SU-DHL-6 (cell line): ENCODE measurements around the gene DCTN3.

ENCODE experiments used
- H2AFZ ChIP-seq: fragments of 200-600 bp; sonication (generic); 2 replicates; pipeline ENCODE4 v1.6.1; 2014; ENCODE audit warnings: low read depth, mild to moderate bottlenecking, moderate library complexity, mixed read lengths, antibody characterized with exemption, low read length; ENCODE audit not compliant: severe bottlenecking
- H3F3A ChIP-seq: fragments of 200-600 bp; shearing (Covaris generic); 2 replicates; pipeline ENCODE4 v1.6.0; 2016; ENCODE audit warnings: antibody characterized with exemption, mild to moderate bottlenecking; ENCODE audit not compliant: insufficient read depth
- H3K27ac ChIP-seq: fragments of 200-600 bp; sonication (generic); 2 replicates; pipeline ENCODE4 v1.5.1; 2016; ENCODE audit warnings: low read depth, mild to moderate bottlenecking, low read length, moderate library complexity, mixed read lengths
- H3K27me3 ChIP-seq: fragments of 200-600 bp; sonication (generic), shearing (Covaris generic); 2 replicates; pipeline ENCODE4 v1.6.0; 2014; ENCODE audit warnings: mild to moderate bottlenecking, low read length
- H3K36me3 ChIP-seq: fragments of 200-600 bp; sonication (generic); 2 replicates; pipeline ENCODE4 v1.6.1; 2014; ENCODE audit warnings: mild to moderate bottlenecking, low read length, mixed read lengths
- H3K4me2 ChIP-seq: fragments of 300-600, 200-600 bp; shearing (Covaris generic), sonication (generic); 2 replicates; pipeline ENCODE4 v1.6.0; 2014; ENCODE audit warnings: low read length, low read depth, mild to moderate bottlenecking; ENCODE audit not compliant: poor library complexity, severe bottlenecking
- H3K4me3 ChIP-seq: fragments of 200-600 bp; sonication (generic); 2 replicates; pipeline ENCODE4 v1.5.1; 2014; ENCODE audit warnings: antibody characterized with exemption, low read length, mild to moderate bottlenecking, mixed read lengths; ENCODE audit not compliant: insufficient read depth, poor library complexity, severe bottlenecking
- H3K79me2 ChIP-seq: fragments of 200-600 bp; sonication (generic); 2 replicates; pipeline ENCODE4 v1.6.1; 2014; ENCODE audit warnings: mild to moderate bottlenecking, low read length, moderate library complexity; ENCODE audit not compliant: insufficient read depth
- H3K9ac ChIP-seq: fragments of 200-600 bp; sonication (generic); 2 replicates; pipeline ENCODE4 v1.7.0; 2014; ENCODE audit warnings: mild to moderate bottlenecking, low read length
- H3K9me2 ChIP-seq: fragments of 200-600 bp; sonication (generic); replicated peaks from 2 replicates; pipeline ENCODE4 v1.6.1; 2014; ENCODE audit warnings: low read length; ENCODE audit not compliant: insufficient read depth
- H3K9me3 ChIP-seq: fragments of 200-600 bp; sonication (generic); 2 replicates; pipeline ENCODE4 v1.6.1; 2014; ENCODE audit warnings: low read length, mixed read lengths; ENCODE audit not compliant: insufficient read depth
- H4K20me1 ChIP-seq: fragments of 200-600 bp; sonication (generic); 2 replicates; pipeline ENCODE4 v1.6.1; 2014; ENCODE audit warnings: low read depth, mild to moderate bottlenecking, antibody characterized with exemption, low read length, moderate library complexity, mixed read lengths
- CTCF ChIP-seq: fragments of 200-600 bp; sonication (generic); IDR thresholded peaks from one replicate; pipeline ENCODE4 v1.5.1; 2017; ENCODE audit warnings: antibody characterized with exemption, mild to moderate bottlenecking, low read length, moderate library complexity; ENCODE audit not compliant: insufficient read depth, poor library complexity, severe bottlenecking
- EZH2phosphoT487 ChIP-seq: fragments of 200-600 bp; sonication (generic), shearing (Covaris generic); conservative IDR thresholded peaks from 2 replicates; pipeline ENCODE4 v1.6.1; 2018; ENCODE audit warnings: mild to moderate bottlenecking, antibody characterized with exemption, low read length, moderate library complexity, mixed read lengths

The DCTN3 gene

GRCh38 chr9:34664281-34665066 lies 44.2 kb upstream of the DCTN3 start:
- peaks cover 16% of the 10 kb centered on the region for H3F3A ChIP-seq
- H4K20me1 ChIP-seq: no peaks in the 10 kb centered on the region
- H3K9me3 ChIP-seq: no peaks in the 10 kb centered on the region
- no peaks in the 10 kb centered on the region for H3K79me2 ChIP-seq
- no peaks in the 10 kb centered on the region for H3K36me3 ChIP-seq
- H3K9me2 ChIP-seq: no peaks in the 10 kb centered on the region
- H3K4me2 ChIP-seq: peak overlapping the region; percentile 81
- peak overlapping the region; percentile 54 for H3K4me3 ChIP-seq
- H2AFZ ChIP-seq: peak overlapping the region; percentile 91
- peak; percentile 100 for TF ChIP-seq CTCF
- no peak for TF ChIP-seq EZH2phosphoT487
- peak overlapping the region; percentile 52 for H3K9ac ChIP-seq
- H3K27me3 ChIP-seq: no peaks in the 10 kb centered on the region
- H3K27ac ChIP-seq: peak overlapping the region; percentile 3; the same call in 1 of the 2 replicates

GRCh38 chr9:34663303-34663605 lies 43.0 kb upstream of the DCTN3 start:
- H3K27me3 ChIP-seq: no peaks in the 10 kb centered on the region
- no peak overlapping the region for H2AFZ ChIP-seq
- H3K9ac ChIP-seq: no peak overlapping the region
- no peaks in the 10 kb centered on the region for H3K36me3 ChIP-seq
- H3K9me3 ChIP-seq: no peaks in the 10 kb centered on the region
- no peaks in the 10 kb centered on the region for H4K20me1 ChIP-seq
- no peaks in the 10 kb centered on the region for H3K9me2 ChIP-seq
- no peak overlapping the region for H3K27ac ChIP-seq
- no peaks in the 10 kb centered on the region for H3K79me2 ChIP-seq
- TF ChIP-seq EZH2phosphoT487: no peak
- no peak for TF ChIP-seq CTCF
- H3F3A ChIP-seq: peaks cover 16% of the 10 kb centered on the region
- H3K4me2 ChIP-seq: no peak overlapping the region
- no peak overlapping the region for H3K4me3 ChIP-seq

GRCh38 chr9:34662526-34663302 lies 42.4 kb upstream of the DCTN3 start, which contains the start of gene CCL27:
Gene CCL27, minus strand, starts transcription at chr9:34662657. Its CDS starts 24 bp downstream, at chr9:34662633.
- H3K9me2 ChIP-seq: no peaks in the 10 kb centered on the region
- H4K20me1 ChIP-seq: no peaks in the 10 kb centered on the region
- H3K9me3 ChIP-seq: no peaks in the 10 kb centered on the region
- no peak within 1 kb of the TSS for H2AFZ ChIP-seq
- H3K27me3 ChIP-seq: no peaks in the 10 kb centered on the region
- no peak within 1 kb of the TSS for H3K9ac ChIP-seq
- no peak within 1 kb of the TSS for H3K4me2 ChIP-seq
- H3K79me2 ChIP-seq: no peaks in the 10 kb centered on the region
- no peak within 1 kb of the TSS for H3K27ac ChIP-seq
- no peaks in the 10 kb centered on the region for H3K36me3 ChIP-seq
- peaks cover 16% of the 10 kb centered on the region for H3F3A ChIP-seq
- no peak within 1 kb of the TSS for H3K4me3 ChIP-seq
- TF ChIP-seq CTCF: no peak
- no peak for TF ChIP-seq EZH2phosphoT487
